Suprapubic skin (tissue), 4 donors: ENCODE measurements around the gene RAET1E.
A peak's percentile ranks its signal among the peaks of the same experiment; 100 is the strongest.

Experiments
- EP300 ChIP-seq: sonication (generic); formaldehyde crosslinking; IDR thresholded peaks from one replicate; pipeline ENCODE4 v1.6.1; 2017; ENCODE audit warnings: antibody characterized with exemption
- POLR2A ChIP-seq, 2 donors: fragments of 450-650 bp; IDR thresholded peaks; one replicate each; pipeline ENCODE4 v1.6.1; 2017; ENCODE audit warnings: antibody characterized with exemption in 2 of 2, mild to moderate bottlenecking in 2 of 2, moderate library complexity in 2 of 2
- POLR2AphosphoS5 ChIP-seq, 3 donors: sonication (generic); formaldehyde crosslinking; IDR thresholded peaks; one replicate each; pipeline ENCODE4 v1.6.1; 2017; ENCODE audit warnings: antibody characterized with exemption in 3 of 3
- TF ChIP-seq, protein P1 (sequence below), 2 donors: fragments of 200-600 bp in 1 of 2; fragments of 450-650 bp in 1 of 2; sonication (generic) in 1 of 2; IDR thresholded peaks; one replicate each; pipeline ENCODE4 v1.5.1; 2016 to 2019; ENCODE audit warnings: antibody characterized with exemption in 2 of 2, mild to moderate bottlenecking in 1 of 2, moderate library complexity in 1 of 2

GRCh38 chr6:149864578-149865535, 33.1 kb downstream of the RAET1E start:
- TF ChIP-seq, protein P1, sequence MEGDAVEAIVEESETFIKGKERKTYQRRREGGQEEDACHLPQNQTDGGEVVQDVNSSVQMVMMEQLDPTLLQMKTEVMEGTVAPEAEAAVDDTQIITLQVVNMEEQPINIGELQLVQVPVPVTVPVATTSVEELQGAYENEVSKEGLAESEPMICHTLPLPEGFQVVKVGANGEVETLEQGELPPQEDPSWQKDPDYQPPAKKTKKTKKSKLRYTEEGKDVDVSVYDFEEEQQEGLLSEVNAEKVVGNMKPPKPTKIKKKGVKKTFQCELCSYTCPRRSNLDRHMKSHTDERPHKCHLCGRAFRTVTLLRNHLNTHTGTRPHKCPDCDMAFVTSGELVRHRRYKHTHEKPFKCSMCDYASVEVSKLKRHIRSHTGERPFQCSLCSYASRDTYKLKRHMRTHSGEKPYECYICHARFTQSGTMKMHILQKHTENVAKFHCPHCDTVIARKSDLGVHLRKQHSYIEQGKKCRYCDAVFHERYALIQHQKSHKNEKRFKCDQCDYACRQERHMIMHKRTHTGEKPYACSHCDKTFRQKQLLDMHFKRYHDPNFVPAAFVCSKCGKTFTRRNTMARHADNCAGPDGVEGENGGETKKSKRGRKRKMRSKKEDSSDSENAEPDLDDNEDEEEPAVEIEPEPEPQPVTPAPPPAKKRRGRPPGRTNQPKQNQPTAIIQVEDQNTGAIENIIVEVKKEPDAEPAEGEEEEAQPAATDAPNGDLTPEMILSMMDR (IDR thresholded peaks at IDR 0.05) = peak; percentile 53 to 60
- TF ChIP-seq POLR2A (IDR thresholded peaks at IDR 0.05) (no peak), EP300 (no peak), POLR2AphosphoS5 (IDR thresholded peaks at IDR 0.05) (no peak)
